Heart left ventricle (tissue), 16 donors: ENCODE data around the gene TRAPPC1. TPM values are rescaled to one million over a fixed set of nuclear protein-coding genes. Genes with fewer than 3 reads are reported as not detected.

Experiments used
- ATAC-seq, 4 donors: fragments of 200-7000 bp; cut with Tn5 transposase; one replicate each; pipeline ENCODE4 v1.9.1; 2020 to 2022; ENCODE audit warnings: moderate library complexity in 4 of 4, mild to moderate bottlenecking in 3 of 4, moderate number of reproducible peaks in 1 of 4
- DNase-seq, 5 donors: peaks; one replicate each; pipeline ENCODE4 v3.0.0-alpha.2; 2020
- H3K27ac ChIP-seq, 12 donors: fragments of 200-600 bp; sonication (generic) in 4 of 12; one replicate each; pipeline versions ENCODE4 v1.5.0 to v1.8.0; 2016 to 2022; ENCODE audit warnings: mild to moderate bottlenecking in 2 of 12
- H3K27me3 ChIP-seq, 9 donors: fragments of 200-600 bp; sonication (generic) in 2 of 9; one replicate each; pipeline versions ENCODE4 v1.5.1 to v1.8.0; 2016 to 2022; ENCODE audit warnings: mild to moderate bottlenecking in 3 of 9
- H3K36me3 ChIP-seq, 9 donors: fragments of 200-600 bp; sonication (generic) in 2 of 9; one replicate each; pipeline versions ENCODE4 v1.5.0 to v1.8.0; 2018 to 2022; ENCODE audit warnings: mild to moderate bottlenecking in 2 of 9
- H3K4me1 ChIP-seq, 12 donors: fragments of 200-600 bp; sonication (generic) in 4 of 12; one replicate each; pipeline versions ENCODE4 v1.5.0 to v1.8.0; 2016 to 2022; ENCODE audit warnings: mild to moderate bottlenecking in 3 of 12
- H3K4me3 ChIP-seq, 12 donors: fragments of 200-600 bp; sonication (generic) in 4 of 12; one replicate each; pipeline versions ENCODE4 v1.5.0 to v1.8.0; 2017 to 2022; ENCODE audit warnings: mild to moderate bottlenecking in 9 of 12, moderate library complexity in 4 of 12
- H3K9me3 ChIP-seq, 12 donors: fragments of 200-600 bp; sonication (generic) in 4 of 12; one replicate each; pipeline versions ENCODE4 v1.5.0 to v1.8.0; 2016 to 2022; ENCODE audit warnings: mild to moderate bottlenecking in 1 of 12
- CTCF ChIP-seq, 12 donors: fragments of 200-600 bp; sonication (generic) in 4 of 12; IDR thresholded peaks; one replicate each; pipeline versions ENCODE4 v1.5.0 to v1.8.0; 2018 to 2022; ENCODE audit warnings: antibody characterized with exemption in 12 of 12, mild to moderate bottlenecking in 5 of 12
- POLR2A ChIP-seq, 2 donors: fragments of 450-650 bp; IDR thresholded peaks; one replicate each; pipeline ENCODE4 v1.6.1; 2017; ENCODE audit warnings: antibody characterized with exemption in 2 of 2, mild to moderate bottlenecking in 2 of 2, moderate library complexity in 2 of 2
- WGBS, 4 donors: extraction: QIAGEN DNeasy Blood & Tissue Kit in 2 of 4; methylation state at CpG; one replicate each; pipeline versions ENCODE4 v1.1.5 to v1.1.7; 2013 to 2018; 5-methylcytosine and 5-hydroxymethylcytosine counted together
- intact Hi-C, 10 donors: fragments of 100-400 bp; cut with DNase I; formaldehyde crosslinking; loops; one replicate each; pipeline versions ENCODE4 v1.11.1 to v1.14.2; 2022
- polyA plus RNA-seq, 2 donors: library from polyadenylated mRNA; stranded (reverse); fragments of 200-250 nt; gene quantifications; one replicate each; pipeline ENCODE4 v1.2.3, GENCODE V29; 2013
- total RNA-seq, 9 donors: library from RNA; depleted of rRNA in 2 of 9; stranded (reverse); fragments of >200 nt in 2 of 9; fragmentation: NEBNext Ultra II Directional in 3 of 9; extraction: Animal tissue kit (Norgen Biotek cat#: 25700) in 3 of 9; gene quantifications; one replicate each; pipeline versions ENCODE4 v1.1.0 to v1.2.4, GENCODE V29; 2016 to 2023
- donor health status: ischemic (EF 13 %, LVEDD 7.1; RV severe dilation, severe dysfunction).
- donor health status: healthy with polysubstance abuse.
- donor health status: DM: no; HTN: yes; CAD: no.
- donor health status: DM: no; HTN: no; CAD: no.
- donor health status: ischemic (EF 25% LVEDD 6.9; RV normal size, moderate dysfunction).
- donor health status: ischemic (EF 25% LVEDD 5.7; RV mildly dilated, moderate dysfunction).
- donor health status: healthy.
- donor health status: DM: yes; HTN: yes; CAD: no.
- donor health status: ischemic (EF 35%, LVEDD 5.7; RV mildly dilated, moderate dysfunction).
- donor health status: nonischemic (EF 11% LVEDD 7.7; RV severe dilation, severe dysfunction).
- donor health status: DM: yes; HTN: yes; CAD: no.
- donor health status: PGD.
- donor health status: ischemic (EF 29% LVEDD 5.4; RV normal size, mild dysfunction).
- donor health status: nonischemic (EF 23%, LVEDD 6.1; RV moderate dilation, normal function).

The TRAPPC1 gene
- total and polyA plus RNA-seq, 11 donors = 60.8 to 170 (median 132) TPM

GRCh38 chr17:7910281-7910680, 21.5 kb downstream of the TRAPPC1 start:
- Histone ChIP-seq H3K27ac (no peak overlapping the region), H3K9me3 (no peaks in the 10 kb centered on the region), H3K27me3 (no peaks in the 10 kb centered on the region), H3K4me1 (peaks cover 0 to 19% (median 12%) of the 10 kb centered on the region in 12 donors), H3K4me3 (no peak overlapping the region), H3K36me3 (peaks cover 0 to 69% (median 62%) of the 10 kb centered on the region in 9 donors)
- no peak for TF ChIP-seq POLR2A (IDR thresholded peaks at IDR 0.05)
- no peak for TF ChIP-seq CTCF (IDR thresholded peaks at IDR 0.05)
- DNase-seq (peak in 1 of 5 donors; percentile 51), ATAC-seq (no peak)
- 94 to 97% (median 95%) methylated on average over 15 of the region's 15 CpGs for WGBS, 4 donors
- intact Hi-C loops = loop anchor here in 9 of 10 donors (5.0 to 10.0 kb wide), 3 partner anchors 132 to 147 kb away; no protein-coding TSS in a partner anchor

- ATAC-seq (peak in 1 of 4 donors; percentile 12), DNase-seq (peak in 1 of 5 donors; percentile 20)
- intact Hi-C loops = loop anchor here in 1 of 10 donors (5.0 kb wide), 1 partner anchor 138 kb away; no protein-coding TSS in a partner anchor
- no peaks in the 10 kb centered on the region for H3K27me3 ChIP-seq
- H3K4me3 ChIP-seq = no peak overlapping the region
- peaks cover 0 to 7% (median under 1%) of the 10 kb centered on the region in 12 donors for H3K4me1 ChIP-seq
- peaks cover 0 to 81% (median 71%) of the 10 kb centered on the region in 9 donors for H3K36me3 ChIP-seq
- 95 to 96% (median 95%) methylated on average over 22 to 29 of the region's 29 CpGs for WGBS, 4 donors
- no peak for TF ChIP-seq CTCF (IDR thresholded peaks at IDR 0.05)
- no peak for TF ChIP-seq POLR2A (IDR thresholded peaks at IDR 0.05)
- no peak overlapping the region for H3K27ac ChIP-seq
- no peaks in the 10 kb centered on the region for H3K9me3 ChIP-seq
Measured at GRCh38 chr17:7909089-7909488, 22.7 kb downstream of the TRAPPC1 start.

- Histone ChIP-seq H3K27ac (no peak overlapping the region), H3K4me3 (no peak overlapping the region), H3K9me3 (no peaks in the 10 kb centered on the region), H3K27me3 (no peaks in the 10 kb centered on the region), H3K4me1 (no peaks in the 10 kb centered on the region), H3K36me3 (peaks cover 0 to 100% (median 92%) of the 10 kb centered on the region in 9 donors)
- intact Hi-C loops = loop anchor here in 1 of 10 donors (5.0 kb wide), 1 partner anchor 81 kb away; no protein-coding TSS in a partner anchor
- no peak for TF ChIP-seq POLR2A (IDR thresholded peaks at IDR 0.05)
- DNase-seq (no peak), ATAC-seq (no peak)
- WGBS, 4 donors = 79 to 84% (median 81%) methylated on average over 22 of the region's 22 CpGs
Measured at GRCh38 chr17:7903154-7904103, 28.3 kb downstream of the TRAPPC1 start.

- intact Hi-C loops = loop anchor here in 9 of 10 donors (1.0 to 10.0 kb wide), 4 partner anchors 35 to 75 kb away; no protein-coding TSS in a partner anchor
- WGBS, 4 donors = 47 to 58% (median 57%) methylated on average over 6 of the region's 6 CpGs
- ATAC-seq = peak; percentile 65 to 86 (median 72)
Measured at GRCh38 chr17:7897773-7898172, 34.0 kb downstream of the TRAPPC1 start.

More at GRCh38 chr17:7897773-7898172, 34.0 kb downstream of the TRAPPC1 start:
- DNase-seq = no peak
- TF ChIP-seq POLR2A (IDR thresholded peaks at IDR 0.05) = no peak
- TF ChIP-seq CTCF (IDR thresholded peaks at IDR 0.05) = peak; percentile 18 to 64 (median 49)
- peak overlapping the region in 1 of 12 donors; percentile 10 for H3K27ac ChIP-seq
- H3K27me3 ChIP-seq = no peaks in the 10 kb centered on the region
- peaks cover 0 to 99% (median 89%) of the 10 kb centered on the region in 9 donors for H3K36me3 ChIP-seq
- peaks cover 0 to 11% (median 0%) of the 10 kb centered on the region in 12 donors for H3K4me1 ChIP-seq
- no peaks in the 10 kb centered on the region for H3K9me3 ChIP-seq
- H3K4me3 ChIP-seq = no peak overlapping the region
